HepG2 (cell line): ENCODE measurements around the gene COPZ1. TPM values are rescaled to one million over a fixed set of nuclear protein-coding genes. Genes with fewer than 3 reads are reported as not detected.
A peak's percentile ranks its signal among the peaks of the same experiment; 100 is the strongest.

ENCODE experiments used
- CBFB ChIP-seq: sonication (generic); formaldehyde crosslinking; IDR thresholded peaks from 2 replicates; pipeline ENCODE4 v1.4.0; 2020; ENCODE audit warnings: missing genetic modification reagents
- GABPA ChIP-seq, 2 experiments: IDR thresholded peaks; 2 replicates each; pipeline ENCODE4 v1.6.1; 2011 to 2016; ENCODE audit warnings: low read depth in 2 of 2, low read length in 1 of 2, missing biosample characterization in 1 of 2, missing genetic modification characterization in 1 of 2
- KDM1A ChIP-seq: IDR thresholded peaks from 2 replicates; pipeline ENCODE4 v1.6.1; 2016; ENCODE audit warnings: missing compliant biosample characterization
- KLF9 ChIP-seq: IDR thresholded peaks from 2 replicates; pipeline ENCODE4 v1.6.1; 2016; ENCODE audit warnings: low read depth
- MAFK ChIP-seq, 2 experiments: IDR thresholded peaks in 1 of 2; conservative IDR thresholded peaks in 1 of 2; 2 replicates each; pipeline ENCODE4 v1.6.1; 2011; ENCODE audit warnings: improper control_type of control experiment in 2 of 2, low read length in 2 of 2
- NFE2L1 ChIP-seq: sonication (generic); formaldehyde crosslinking; IDR thresholded peaks from 2 replicates; pipeline ENCODE4 v1.4.0; 2020; ENCODE audit warnings: missing genetic modification reagents, mild to moderate bottlenecking, borderline replicate concordance
- RAD51 ChIP-seq: fragments of 450-650 bp; IDR thresholded peaks from 2 replicates; pipeline ENCODE4 v1.6.1; 2016; ENCODE audit warnings: borderline replicate concordance
- SRSF1 ChIP-seq: fragments of 200-400 bp; formaldehyde crosslinking; optimal IDR thresholded peaks from 2 replicates; pipeline ENCODE3; 2017; ENCODE audit warnings: mild to moderate bottlenecking, low read depth, low read length, moderate library complexity
- SRY ChIP-seq: sonication (generic); formaldehyde crosslinking; IDR thresholded peaks from 2 replicates; pipeline ENCODE4 v1.8.0; 2022; ENCODE audit warnings: mild to moderate bottlenecking, missing genetic modification reagents
- SYNCRIP ChIP-seq: fragments of 200-400 bp; formaldehyde crosslinking; IDR thresholded peaks from 2 replicates; pipeline ENCODE4 v1.6.1; 2018; ENCODE audit warnings: mild to moderate bottlenecking, low read depth, low read length; ENCODE audit not compliant: insufficient read depth
- ZNF326 ChIP-seq: sonication (generic); formaldehyde crosslinking; IDR thresholded peaks from 2 replicates; pipeline ENCODE4 v1.4.0; 2020; ENCODE audit warnings: missing genetic modification reagents, borderline replicate concordance
- ZNF501 ChIP-seq: sonication (generic); formaldehyde crosslinking; IDR thresholded peaks from 2 replicates; pipeline ENCODE4 v1.5.1; 2020; ENCODE audit warnings: mild to moderate bottlenecking, moderate library complexity, missing genetic modification reagents
- ZNF674 ChIP-seq: sonication (generic); formaldehyde crosslinking; IDR thresholded peaks from 2 replicates; pipeline ENCODE4 v1.5.0; 2020; ENCODE audit warnings: low read depth, mild to moderate bottlenecking, missing genetic modification reagents
- polyA plus RNA-seq, 8 experiments: library from polyadenylated mRNA; depleted of rRNA in 3 of 8; stranded (reverse) in 7 of 8; unstranded in 1 of 8; fragments of >200 nt; fragmentation: Illumina TruSeq in 4 of 8; extraction: Trizol in 4 of 8; gene quantifications; 2 replicates each; pipeline versions ENCODE4 v1.2.1 to v1.2.3, GENCODE V29; 2011 to 2016; ENCODE audit warnings: low read depth in 4 of 8, missing spikeins in 1 of 8, mixed read lengths in 1 of 8; ENCODE audit not compliant: insufficient read depth in 1 of 8
- total RNA-seq, 5 experiments: library from RNA; depleted of rRNA; stranded (reverse); fragments of >200 nt; fragmentation: Illumina TruSeq; extraction: Trizol; gene quantifications; 2 replicates each; pipeline ENCODE4 v1.2.3, GENCODE V29; 2016; ENCODE audit warnings: low read depth in 1 of 5
- TF ChIP-seq, protein P1 (sequence below): sonication (generic); formaldehyde crosslinking; IDR thresholded peaks from 2 replicates; pipeline ENCODE4 v1.8.0; 2022; ENCODE audit warnings: low read depth, missing genetic modification reagents
- TF ChIP-seq, protein P2 (sequence below): IDR thresholded peaks from 2 replicates; pipeline ENCODE4 v1.6.1; 2016; ENCODE audit warnings: missing compliant biosample characterization, missing genetic modification reagents, borderline replicate concordance
- TF ChIP-seq, protein P3 (sequence below): sonication (generic); formaldehyde crosslinking; IDR thresholded peaks from 2 replicates; pipeline ENCODE4 v1.8.0; 2022; ENCODE audit warnings: mild to moderate bottlenecking, missing genetic modification reagents
- TF ChIP-seq, protein P4 (sequence below): sonication (generic); formaldehyde crosslinking; IDR thresholded peaks from 2 replicates; pipeline ENCODE4 v1.4.0; 2020; ENCODE audit warnings: missing genetic modification reagents
- TF ChIP-seq, protein P5 (sequence below): sonication (generic); formaldehyde crosslinking; IDR thresholded peaks from 2 replicates; pipeline ENCODE4 v1.4.0; 2020; ENCODE audit warnings: missing genetic modification reagents
- TF ChIP-seq, protein P6 (sequence below): IDR thresholded peaks from 2 replicates; pipeline ENCODE4 v1.6.1; 2012; ENCODE audit warnings: low read depth, low read length, improper control_type of control experiment

The COPZ1 gene
- total and polyA plus RNA-seq, 2 of the 13 experiments (the other 11 are each of a cell fraction or from before 2014, with no cell fraction given) = 125 to 184 TPM

DNA sequence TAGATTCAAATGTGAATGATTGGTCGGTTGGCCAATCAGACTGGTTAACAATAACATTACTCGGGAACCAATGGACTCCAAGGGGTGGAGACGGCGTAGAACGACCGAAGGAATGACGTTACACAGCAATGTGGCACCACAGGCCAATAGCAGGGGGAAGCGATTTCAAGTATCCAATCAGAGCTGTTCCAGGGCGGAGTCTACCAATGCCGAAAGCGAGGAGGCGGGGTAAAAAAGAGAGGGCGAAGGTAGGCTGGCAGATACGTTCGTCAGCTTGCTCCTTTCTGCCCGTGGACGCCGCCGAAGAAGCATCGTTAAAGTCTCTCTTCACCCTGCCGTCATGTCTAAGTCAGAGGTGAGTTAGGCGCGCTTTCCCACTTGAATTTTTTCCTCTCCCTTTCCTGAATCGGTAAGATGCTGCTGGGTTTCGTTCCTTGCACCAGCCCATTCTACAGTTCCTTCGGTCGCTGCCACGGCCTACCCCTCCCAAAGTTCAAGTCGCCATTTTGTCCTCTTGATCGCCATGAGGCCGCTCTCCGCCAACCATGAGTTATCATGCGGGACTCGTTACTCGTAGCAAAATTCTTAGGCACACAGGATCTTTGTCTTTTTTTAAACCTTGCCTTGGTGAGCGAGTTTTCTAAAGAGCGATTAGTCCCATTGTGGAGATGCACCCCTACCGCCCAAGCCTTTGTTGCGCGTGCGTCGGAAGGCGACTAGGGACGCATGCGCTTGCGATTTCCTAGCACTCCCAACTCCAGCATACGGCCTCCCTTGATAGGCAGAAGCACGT, 44.3 kb upstream of the COPZ1 start, which contains the start of gene HNRNPA1 (continued):
- peak; percentile 79; the same call in 1 of the 2 replicates for TF ChIP-seq SRY (CRISPR knock-in tag)
- TF ChIP-seq, protein P1, sequence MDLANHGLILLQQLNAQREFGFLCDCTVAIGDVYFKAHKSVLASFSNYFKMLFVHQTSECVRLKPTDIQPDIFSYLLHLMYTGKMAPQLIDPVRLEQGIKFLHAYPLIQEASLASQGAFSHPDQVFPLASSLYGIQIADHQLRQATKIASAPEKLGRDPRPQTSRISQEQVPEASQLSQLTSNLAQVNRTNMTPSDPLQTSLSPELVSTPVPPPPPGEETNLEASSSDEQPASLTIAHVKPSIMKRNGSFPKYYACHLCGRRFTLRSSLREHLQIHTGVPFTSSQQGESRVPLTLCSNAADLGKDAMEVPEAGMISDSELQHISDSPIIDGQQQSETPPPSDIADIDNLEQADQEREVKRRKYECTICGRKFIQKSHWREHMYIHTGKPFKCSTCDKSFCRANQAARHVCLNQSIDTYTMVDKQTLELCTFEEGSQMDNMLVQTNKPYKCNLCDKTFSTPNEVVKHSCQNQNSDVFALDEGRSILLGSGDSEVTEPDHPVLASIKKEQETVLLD (CRISPR knock-in tag) = 0 out of 2 replicates have a peak, but pooled peaks have one; percentile 47
- TF ChIP-seq RAD51 = no peak
- TF ChIP-seq, protein P2, sequence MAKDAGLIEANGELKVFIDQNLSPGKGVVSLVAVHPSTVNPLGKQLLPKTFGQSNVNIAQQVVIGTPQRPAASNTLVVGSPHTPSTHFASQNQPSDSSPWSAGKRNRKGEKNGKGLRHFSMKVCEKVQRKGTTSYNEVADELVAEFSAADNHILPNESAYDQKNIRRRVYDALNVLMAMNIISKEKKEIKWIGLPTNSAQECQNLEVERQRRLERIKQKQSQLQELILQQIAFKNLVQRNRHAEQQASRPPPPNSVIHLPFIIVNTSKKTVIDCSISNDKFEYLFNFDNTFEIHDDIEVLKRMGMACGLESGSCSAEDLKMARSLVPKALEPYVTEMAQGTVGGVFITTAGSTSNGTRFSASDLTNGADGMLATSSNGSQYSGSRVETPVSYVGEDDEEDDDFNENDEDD (CRISPR knock-in tag) = no peak
- TF ChIP-seq, protein P3, sequence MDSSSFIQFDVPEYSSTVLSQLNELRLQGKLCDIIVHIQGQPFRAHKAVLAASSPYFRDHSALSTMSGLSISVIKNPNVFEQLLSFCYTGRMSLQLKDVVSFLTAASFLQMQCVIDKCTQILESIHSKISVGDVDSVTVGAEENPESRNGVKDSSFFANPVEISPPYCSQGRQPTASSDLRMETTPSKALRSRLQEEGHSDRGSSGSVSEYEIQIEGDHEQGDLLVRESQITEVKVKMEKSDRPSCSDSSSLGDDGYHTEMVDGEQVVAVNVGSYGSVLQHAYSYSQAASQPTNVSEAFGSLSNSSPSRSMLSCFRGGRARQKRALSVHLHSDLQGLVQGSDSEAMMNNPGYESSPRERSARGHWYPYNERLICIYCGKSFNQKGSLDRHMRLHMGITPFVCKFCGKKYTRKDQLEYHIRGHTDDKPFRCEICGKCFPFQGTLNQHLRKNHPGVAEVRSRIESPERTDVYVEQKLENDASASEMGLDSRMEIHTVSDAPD = no peak
- TF ChIP-seq SRSF1 = peak; percentile 92
- peak; percentile 27; the same call in 1 of the 2 replicates for TF ChIP-seq CBFB (CRISPR knock-in tag)
- no peak for TF ChIP-seq KDM1A (CRISPR knock-in tag)
- TF ChIP-seq KLF9 = 0 out of 2 replicates have a peak, but pooled peaks have one; percentile 26
- TF ChIP-seq, protein P4, sequence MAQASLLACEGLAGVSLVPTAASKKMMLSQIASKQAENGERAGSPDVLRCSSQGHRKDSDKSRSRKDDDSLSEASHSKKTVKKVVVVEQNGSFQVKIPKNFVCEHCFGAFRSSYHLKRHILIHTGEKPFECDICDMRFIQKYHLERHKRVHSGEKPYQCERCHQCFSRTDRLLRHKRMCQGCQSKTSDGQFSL = no peak
- TF ChIP-seq ZNF501 (CRISPR knock-in tag) = peak; percentile 68
- no peak for TF ChIP-seq MAFK (conservative IDR thresholded peaks at IDR 0.05 in 1 of 2, IDR thresholded peaks at IDR 0.05 in 1 of 2; ENCODE audit: low read length in 2 of 2)
- TF ChIP-seq, protein P5, sequence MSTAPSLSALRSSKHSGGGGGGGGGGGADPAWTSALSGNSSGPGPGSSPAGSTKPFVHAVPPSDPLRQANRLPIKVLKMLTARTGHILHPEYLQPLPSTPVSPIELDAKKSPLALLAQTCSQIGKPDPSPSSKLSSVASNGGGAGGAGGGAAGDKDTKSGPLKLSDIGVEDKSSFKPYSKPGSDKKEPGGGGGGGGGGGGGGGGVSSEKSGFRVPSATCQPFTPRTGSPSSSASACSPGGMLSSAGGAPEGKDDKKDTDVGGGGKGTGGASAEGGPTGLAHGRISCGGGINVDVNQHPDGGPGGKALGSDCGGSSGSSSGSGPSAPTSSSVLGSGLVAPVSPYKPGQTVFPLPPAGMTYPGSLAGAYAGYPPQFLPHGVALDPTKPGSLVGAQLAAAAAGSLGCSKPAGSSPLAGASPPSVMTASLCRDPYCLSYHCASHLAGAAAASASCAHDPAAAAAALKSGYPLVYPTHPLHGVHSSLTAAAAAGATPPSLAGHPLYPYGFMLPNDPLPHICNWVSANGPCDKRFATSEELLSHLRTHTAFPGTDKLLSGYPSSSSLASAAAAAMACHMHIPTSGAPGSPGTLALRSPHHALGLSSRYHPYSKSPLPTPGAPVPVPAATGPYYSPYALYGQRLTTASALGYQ (CRISPR knock-in tag) = no peak
- no peak for TF ChIP-seq ZNF326 (CRISPR knock-in tag)
- TF ChIP-seq, protein P6, sequence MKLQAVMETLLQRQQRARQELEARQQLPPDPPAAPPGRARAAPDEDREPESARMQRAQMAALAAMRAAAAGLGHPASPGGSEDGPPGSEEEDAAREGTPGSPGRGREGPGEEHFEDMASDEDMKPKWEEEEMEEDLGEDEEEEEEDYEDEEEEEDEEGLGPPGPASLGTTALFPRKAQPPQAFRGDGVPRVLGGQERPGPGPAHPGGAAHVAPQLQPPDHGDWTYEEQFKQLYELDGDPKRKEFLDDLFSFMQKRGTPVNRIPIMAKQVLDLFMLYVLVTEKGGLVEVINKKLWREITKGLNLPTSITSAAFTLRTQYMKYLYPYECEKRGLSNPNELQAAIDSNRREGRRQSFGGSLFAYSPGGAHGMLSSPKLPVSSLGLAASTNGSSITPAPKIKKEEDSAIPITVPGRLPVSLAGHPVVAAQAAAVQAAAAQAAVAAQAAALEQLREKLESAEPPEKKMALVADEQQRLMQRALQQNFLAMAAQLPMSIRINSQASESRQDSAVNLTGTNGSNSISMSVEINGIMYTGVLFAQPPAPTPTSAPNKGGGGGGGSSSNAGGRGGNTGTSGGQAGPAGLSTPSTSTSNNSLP = 0 out of 2 replicates have a peak, but pooled peaks have one; percentile 8
- TF ChIP-seq NFE2L1 (CRISPR knock-in tag) = 0 out of 2 replicates have a peak, but pooled peaks have one; percentile 66
- no peak for TF ChIP-seq GABPA (IDR thresholded peaks at IDR 0.05; ENCODE audit: low read depth, low read length)
- no peak for TF ChIP-seq GABPA (CRISPR knock-in tag; IDR thresholded peaks at IDR 0.05; ENCODE audit: low read depth)
- TF ChIP-seq SYNCRIP = no peak
- peak; percentile 86; the same call in 1 of the 2 replicates for TF ChIP-seq ZNF674 (CRISPR knock-in tag)
